C1 segment of cervical spinal cord (tissue), 14 donors: ENCODE measurements around the gene RGS19.

Source experiments
- DNase-seq, 14 donors: peaks; one replicate each; lab custom pipeline; 2025; lab: John Stamatoyannopoulos, UW

RGS19 gene

DNA sequence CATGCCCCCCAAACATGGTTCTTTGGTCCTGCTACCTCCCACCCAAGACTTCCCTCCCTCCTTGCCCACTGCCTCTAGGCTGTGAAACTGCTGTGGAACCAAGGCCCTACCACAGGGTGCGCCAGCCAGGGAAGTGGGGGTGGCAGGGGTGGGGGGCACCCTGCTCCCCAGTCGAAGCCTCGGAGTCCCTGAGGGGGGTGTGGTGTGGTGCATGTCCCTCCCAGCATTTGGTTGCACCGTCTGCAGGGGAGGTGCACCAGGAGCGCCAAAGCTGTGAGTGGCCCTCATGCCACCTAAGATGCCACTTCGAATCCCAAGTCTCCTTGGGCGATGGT is 1.8 kb downstream of the RGS19 start:
- DNase-seq, result no peak

DNA sequence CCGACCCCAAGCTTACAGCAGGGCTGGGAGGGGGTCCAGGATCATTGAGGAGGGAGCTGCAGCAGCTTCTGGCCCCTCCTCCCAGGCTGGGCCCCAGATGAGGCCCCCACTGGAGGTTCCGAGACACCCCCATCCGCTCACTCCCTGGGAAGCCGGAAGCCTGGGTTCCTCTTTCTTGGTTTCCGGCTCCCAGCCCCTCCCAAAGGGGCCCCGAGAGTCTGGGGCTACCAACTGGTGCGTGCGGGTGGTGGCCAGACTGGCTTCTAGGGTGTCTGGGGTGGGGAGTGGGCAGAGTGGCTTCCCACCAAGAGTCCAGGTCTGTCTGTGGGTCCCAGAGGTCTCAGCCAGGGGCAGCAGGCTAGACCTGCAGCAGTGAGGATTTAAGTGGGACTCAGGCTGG is 2.2 kb downstream of the RGS19 start:
- DNase-seq, result peak in 4 of 14 donors; percentile 19 to 54 (median 32)

DNA sequence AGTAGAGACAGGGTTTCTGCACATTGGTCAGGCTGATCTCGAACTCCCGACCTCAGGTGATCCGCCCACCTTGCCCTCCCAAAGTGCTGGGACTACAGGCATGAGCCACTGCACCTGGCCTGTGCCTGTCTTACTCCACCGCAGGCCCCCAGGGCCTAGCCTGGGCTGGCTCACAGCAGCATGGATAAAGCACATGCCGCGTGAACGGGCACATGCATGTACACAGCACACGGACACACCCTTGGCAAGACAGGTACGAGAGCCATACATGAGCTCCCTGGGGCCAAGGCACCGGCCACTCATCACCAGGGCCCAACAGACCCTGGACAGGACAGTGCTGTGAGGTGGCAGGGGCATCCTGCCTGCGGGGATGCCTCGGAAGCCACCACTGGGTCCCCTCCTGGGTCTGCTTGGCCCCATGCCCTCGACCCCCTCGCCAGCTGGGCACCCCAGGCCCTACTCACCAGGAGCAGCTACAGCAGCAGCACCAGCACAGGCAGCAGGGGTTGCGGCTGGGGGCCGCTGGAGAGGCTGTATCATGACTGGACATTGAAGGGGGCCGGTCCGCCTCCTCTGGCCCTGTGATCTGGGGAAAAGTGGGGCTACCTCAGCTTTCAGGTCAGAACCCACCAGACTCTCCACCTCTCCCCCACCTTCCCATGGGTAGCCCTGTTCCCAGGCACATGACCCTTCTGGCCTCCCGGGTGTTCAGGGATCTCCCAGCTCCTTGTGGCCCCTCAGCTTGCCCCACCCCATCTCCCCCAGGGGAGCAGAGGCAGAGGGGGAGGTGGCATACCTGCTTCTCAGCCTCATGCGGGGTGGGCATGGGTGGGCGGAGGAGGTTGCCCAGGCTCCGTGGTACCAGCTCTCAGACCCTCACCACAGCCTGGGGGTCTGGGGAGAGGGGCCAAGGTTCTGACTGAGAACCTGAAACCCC is 3.0 kb downstream of the RGS19 start:
- no peak for DNase-seq

DNA sequence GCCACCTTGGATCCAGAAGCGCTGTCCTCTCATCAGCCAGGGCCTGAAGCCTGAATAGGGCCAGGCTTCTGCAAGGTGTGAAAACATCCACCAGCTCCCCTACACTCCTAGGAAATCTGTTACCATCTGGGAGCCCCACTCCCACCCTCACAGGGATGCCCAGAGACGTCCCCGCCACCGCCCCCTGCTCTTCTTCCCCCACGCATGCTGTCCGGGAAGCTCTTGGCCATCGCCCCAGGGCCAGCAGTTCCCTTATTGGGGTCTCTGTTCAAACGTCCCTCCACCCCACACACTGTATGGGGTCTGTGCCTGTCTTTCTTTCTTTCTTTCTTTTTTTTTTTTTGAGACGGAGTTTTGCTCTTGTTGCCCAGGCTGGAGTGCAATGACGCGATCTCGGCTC is 3.8 kb downstream of the RGS19 start:
- no peak for DNase-seq

DNA sequence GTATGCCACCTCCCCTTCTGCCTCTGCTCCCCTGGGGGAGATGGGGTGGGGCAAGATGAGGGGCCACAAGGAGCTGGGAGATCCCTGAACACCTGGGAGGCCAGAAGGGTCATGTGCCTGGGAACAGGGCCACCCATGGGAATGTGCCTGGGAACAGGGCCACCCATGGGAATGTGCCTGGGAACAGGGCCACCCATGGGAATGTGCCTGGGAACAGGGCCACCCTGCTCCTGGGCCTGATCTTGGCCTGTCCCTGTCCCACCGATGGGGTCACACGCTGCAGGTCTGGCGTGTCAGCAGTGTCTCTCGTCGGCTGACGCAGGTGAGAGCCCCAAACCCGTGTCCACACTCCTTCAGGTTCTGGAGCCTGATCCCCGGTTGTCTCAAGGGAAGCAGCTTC is 4.4 kb downstream of the RGS19 start:
- DNase-seq, result no peak

DNA sequence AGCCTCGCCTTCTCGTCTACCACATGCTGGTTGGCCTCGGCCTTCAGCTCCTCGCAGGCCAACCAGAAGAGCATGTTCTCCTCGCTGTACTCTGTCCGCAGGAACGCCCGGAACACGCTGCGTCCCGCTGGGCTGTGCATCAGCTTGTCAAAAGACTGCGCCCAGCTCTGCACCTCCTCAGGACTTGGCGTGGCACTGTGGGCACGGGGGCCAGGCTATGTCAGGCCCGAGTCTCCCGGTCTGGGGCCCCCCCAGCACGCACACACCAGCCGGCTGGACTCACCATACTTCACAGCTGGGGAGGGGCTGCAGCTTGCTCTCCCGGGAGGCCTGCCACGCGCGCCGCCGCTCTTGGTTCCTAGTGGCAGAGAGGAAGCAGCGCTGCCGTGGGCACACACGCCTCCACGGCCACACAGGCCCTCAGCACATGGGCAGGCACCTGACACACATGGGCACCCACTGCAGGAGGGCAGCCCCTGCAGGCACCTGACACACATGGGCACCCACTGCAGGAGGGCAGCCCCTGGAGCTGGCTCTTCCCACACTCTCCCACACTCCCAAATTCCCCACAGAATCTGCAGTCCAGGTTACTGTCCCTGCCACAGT is 5.0 kb downstream of the RGS19 start:
- no peak for DNase-seq

DNA sequence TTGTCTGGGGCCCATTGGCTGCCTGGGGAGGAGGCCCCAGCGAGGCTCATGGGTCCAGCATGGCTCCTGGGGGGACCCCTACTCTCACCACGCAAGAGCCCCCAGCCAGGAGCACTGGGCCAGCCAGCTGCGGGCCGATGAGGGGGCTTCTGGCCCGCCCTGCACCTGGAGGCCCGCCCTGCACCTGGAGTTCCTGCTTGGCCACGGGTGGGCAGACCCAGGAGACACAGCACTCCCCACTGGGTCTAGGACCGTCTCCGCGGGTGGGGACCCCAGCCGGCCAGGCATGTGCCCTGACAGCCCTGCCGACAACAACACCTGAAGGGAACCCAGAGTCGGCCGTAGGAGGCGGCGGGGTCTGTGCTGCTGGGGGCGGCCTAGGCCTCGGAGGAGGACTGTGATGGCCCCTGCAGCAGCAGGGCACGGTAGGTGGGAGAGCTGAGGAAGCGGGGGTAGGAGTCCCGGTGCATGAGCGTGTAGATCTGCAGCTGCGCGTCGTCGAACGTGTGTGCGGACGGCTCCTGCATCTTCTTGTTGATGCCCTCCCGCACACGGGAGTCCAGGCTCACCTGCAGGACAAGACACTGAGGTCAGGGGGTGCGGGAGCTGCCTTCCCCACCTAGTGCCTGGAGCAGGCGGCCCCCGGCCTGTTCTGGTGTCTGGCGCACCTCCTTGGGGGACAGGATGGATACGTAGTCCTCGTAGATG is 5.7 kb downstream of the RGS19 start:
- no peak for DNase-seq

DNA sequence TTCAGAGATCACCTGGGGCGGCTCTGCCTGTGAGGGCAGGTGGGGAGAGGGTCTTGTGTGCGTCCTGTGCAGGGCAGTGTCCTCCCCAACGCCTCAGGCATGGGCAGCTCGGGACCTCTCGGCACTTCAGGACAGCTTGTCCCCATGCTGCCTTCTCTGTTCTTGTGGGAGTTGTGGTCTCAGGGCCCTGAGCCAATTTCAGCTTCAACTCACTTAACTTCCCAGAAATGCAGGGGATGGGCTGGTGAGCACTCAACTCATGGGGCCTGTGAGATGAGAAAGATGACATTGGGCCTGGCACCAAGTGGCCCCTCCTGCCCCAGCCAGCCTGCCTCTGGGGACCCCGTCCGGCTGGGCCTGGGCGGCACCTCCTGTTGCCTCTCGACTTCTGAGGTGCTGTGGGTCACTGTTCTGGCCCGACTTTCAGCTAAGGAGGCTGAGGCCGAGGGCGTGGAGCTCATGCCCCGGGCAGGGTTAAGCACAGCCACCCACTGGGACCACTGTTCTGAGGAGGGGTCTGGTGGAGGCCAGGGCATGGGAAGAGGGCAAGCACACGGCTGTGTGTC is 6.7 kb downstream of the RGS19 start:
- DNase-seq, result no peak

DNA sequence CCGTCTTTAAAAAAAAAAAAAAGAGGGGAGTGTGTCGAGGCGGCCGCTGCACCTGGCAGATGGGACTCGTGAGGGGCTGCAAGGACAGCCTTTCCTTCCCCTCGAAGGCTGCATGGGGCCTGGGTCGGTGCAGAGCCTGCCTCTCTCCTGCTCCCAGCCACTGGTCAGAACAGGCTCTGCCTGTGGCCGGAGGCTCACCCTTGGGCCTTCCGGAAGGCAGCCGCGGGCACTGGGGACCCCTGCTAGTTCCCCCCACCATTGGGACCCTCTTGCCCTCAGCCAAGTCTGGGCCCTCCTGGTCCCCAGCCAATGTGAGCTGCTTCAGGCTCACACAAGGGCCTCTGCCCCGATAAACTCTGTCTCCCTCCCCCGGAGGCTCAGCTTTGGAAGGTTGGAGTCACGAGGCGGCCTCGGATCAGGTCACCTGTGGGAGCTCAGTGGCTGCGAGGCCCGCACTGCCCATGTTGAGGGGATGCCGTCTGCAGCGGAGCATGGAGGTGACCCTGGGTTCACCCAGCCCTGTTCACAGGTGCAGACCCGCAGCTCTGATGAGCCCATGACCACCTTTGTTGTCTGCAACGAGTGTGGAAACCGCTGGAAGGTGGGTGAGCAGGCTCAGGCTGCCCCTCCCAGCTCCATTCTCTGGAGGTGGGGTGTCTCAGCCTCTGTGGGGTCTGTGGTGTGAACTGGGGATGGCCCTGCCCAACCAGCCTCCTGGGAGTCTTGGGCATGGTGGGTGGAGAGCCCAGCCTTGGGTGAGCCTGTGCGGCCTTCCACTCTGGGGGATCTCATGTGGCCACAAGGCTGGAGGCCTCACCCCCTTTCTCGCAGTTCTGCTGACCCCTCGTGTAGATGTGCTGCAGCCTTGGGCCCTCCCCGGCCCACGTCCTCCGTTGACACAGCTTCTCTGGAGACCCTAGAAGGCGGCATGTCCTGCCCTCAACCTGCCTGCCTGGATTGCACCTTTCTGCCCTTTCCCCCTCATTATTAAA is 7.7 kb downstream of the RGS19 start:
- no peak for DNase-seq

DNA sequence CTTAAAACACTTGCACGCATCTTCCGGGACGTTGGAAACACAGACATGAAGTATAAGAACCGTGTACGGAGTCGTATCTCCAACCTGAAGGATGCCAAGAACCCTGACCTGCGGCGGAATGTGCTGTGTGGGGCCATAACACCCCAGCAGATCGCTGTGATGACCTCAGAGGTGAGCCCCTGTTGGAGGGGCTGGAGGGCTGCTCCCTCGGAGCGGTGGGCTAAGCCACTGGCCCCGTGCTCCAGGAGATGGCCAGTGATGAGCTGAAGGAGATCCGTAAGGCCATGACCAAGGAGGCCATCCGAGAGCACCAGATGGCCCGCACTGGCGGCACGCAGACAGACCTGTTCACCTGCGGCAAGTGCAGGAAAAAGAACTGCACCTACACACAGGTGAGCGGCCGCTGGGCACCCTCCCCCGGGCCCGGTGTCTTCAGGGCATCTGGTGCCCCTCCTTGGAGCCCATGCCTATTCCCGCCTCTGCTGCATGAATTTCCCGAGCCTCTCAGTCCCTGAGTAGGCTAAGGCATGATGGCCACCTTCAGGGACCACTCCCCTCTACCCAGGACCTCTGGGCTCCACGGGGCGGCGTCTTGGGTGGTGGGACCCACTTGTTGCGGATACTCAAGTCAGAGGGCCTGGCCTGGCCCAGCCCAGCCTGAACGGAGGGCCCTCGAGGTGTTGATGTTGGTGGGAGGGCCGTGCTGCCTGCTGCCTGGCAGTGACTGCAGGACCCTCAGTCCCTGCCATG is 8.9 kb downstream of the RGS19 start:
- no peak for DNase-seq

DNA sequence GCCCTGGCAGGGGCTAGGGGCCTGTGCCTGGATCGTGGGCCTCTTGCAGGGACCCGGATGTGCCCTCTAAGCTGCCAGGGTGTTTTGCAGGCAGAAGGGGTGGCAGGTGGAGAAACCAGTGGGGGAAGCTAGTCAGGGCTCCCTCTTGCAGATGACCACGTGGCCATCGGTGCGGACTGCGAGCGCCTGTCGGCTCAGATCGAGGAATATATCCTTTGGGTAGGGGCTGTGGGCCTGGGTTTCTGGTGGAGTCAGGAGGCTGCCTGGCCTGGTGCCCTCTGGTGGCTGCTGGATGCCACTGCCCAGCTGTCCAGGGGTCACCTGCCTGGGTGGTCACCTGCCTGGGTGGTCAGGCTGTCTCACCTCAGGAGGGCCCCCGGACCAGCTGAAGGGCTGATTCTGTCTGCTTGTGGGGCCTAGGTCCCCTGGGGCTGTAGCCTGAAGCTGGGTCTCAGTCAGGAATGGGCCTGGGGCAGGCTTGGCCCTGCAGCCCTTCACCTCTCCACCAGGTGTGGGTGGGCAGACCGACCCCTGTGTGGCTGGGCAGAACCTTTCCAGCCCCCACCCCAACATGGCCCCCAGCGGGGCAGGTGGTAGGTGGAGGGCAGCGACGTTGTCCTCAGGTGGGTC is 9.6 kb downstream of the RGS19 start:
- peak in 1 of 14 donors; percentile 13 for DNase-seq

DNA sequence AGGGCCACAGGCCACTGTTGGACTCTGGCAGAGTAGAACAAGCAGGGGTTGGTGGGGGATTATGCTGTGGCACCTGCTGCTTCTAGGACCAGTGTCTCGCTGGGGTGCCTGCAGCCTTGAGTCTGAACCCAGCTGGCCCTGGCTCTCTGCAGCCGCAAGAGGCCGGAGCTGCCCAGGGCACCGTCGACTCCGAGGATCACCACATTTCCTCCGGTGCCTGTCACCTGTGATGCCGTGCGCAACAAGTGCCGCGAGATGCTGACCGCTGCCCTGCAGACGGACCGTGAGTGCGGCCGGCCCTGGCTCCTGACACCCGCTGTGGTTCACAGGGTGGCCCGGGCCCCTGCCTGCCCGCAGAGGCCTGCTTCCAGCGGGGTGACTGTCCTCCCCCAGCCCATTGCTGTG is 10.1 kb downstream of the RGS19 start:
- DNase-seq, result no peak

DNA sequence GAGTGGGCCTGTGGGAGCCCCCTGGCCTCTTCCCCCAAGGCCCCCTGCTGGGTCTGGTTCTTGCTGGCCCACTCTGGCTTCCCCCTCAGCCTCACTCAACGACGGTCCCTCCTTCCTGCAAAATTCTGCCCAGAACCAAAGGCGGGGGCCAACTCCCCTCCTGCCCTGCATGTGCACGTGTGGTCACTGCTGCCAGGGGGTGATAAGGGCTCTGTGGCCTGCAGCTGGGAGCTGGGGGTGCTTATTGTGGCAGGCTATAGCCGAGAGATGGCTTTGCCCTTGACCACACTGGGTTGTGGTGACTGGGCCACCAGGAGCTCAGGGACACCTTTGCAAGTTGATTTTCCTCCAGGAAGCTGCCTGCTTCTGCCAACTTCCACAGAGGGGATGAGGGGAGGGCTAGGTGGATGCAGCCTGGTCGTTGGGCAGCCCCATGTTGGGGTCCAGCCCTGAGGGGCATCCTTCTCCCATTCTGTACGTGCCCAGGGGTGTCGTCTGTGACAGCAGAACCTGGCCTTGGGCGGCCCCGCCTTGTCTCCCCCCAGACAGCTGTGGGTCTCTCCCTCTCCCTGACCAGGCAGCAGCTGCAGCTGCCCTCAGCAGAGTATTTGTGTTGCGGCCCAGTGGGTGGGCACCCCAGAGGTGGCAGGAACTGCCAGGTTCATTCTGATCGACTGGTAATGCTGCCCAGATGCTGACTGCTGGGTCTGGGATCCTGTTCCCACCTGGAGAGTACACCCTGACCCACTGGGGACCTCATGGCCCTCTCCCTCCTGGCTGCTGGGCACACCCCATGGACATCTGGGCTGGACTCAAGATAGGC is 10.7 kb downstream of the RGS19 start:
- DNase-seq, result no peak

DNA sequence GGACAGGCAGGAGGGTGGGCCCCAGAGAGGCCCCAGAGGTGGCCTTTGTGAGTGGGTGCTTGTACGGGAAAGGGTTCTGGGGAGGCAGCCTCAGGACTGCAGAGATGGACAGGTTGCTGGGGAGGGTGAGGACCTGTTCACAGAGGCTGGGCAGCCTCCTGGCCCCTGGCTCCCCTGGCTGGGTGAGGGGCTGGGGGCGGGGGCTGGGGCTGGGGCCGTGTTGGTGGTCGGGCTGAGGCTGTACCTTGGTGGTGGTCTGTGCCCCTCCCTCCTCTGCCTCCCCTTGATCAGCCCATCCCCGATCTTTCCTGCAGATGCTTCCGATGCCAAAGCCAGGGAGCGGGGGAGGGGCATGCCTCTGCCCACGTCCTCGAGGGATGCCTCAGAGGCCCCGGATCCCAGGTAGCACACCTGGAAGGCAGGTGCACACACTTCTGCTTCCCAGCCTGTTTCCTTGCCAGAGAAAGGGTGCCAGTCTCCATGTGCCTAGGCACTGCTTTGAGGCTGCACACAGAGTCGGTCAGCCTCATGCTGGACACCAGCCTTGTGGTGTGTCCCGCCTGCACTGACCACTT is 11.5 kb downstream of the RGS19 start:
- DNase-seq, result no peak

DNA sequence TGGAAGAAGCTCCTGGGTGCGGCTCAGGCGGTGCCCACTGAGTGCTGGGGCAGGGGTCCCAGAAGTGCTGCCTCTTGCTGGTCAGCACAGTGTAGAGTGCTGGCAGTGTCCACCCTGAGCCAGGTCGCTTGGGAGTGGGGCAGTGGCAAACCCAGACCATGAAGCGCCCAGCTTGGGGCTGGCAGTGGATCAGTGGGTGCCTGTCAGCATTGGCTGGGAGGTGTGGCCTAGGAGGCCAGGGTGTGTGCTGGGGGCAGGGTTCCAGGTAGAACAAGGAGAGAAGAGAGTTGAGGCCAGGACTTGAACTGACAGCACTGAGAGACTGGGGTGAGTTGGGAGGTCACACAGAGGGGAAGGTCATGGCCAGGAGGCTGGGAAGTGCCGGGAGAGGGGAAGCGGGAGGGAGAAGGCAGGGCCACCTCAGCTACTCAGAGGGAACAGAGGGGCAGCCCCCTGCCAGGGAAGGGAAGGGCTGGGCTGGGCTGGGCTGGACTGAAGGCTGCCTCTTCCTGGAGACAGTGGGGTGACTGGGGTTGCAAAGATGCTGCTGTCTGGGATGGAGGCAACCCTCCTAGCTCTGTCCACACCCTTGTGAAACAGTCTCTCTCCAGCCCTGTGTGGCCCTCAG is 12.2 kb downstream of the RGS19 start:
- DNase-seq, result no peak

DNA sequence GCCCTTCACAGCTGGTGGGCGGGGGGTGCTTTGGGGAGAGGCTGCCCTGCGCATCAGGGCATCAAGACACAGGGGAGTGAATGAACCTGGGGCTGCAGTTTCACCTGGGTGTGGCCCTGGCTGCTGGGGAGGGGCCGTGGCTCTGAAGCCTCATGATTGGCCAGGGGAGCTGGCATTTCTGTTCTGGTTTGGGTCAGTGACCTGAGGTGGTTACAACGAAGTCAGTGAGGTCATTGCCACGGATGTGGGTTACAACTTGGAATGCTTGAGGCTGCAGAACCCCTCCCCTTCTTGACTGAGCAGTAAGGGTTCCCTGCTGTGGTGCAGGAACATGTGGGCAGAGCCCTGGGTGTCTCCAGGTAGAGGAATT is 13.4 kb downstream of the RGS19 start:
- DNase-seq, result no peak

DNA sequence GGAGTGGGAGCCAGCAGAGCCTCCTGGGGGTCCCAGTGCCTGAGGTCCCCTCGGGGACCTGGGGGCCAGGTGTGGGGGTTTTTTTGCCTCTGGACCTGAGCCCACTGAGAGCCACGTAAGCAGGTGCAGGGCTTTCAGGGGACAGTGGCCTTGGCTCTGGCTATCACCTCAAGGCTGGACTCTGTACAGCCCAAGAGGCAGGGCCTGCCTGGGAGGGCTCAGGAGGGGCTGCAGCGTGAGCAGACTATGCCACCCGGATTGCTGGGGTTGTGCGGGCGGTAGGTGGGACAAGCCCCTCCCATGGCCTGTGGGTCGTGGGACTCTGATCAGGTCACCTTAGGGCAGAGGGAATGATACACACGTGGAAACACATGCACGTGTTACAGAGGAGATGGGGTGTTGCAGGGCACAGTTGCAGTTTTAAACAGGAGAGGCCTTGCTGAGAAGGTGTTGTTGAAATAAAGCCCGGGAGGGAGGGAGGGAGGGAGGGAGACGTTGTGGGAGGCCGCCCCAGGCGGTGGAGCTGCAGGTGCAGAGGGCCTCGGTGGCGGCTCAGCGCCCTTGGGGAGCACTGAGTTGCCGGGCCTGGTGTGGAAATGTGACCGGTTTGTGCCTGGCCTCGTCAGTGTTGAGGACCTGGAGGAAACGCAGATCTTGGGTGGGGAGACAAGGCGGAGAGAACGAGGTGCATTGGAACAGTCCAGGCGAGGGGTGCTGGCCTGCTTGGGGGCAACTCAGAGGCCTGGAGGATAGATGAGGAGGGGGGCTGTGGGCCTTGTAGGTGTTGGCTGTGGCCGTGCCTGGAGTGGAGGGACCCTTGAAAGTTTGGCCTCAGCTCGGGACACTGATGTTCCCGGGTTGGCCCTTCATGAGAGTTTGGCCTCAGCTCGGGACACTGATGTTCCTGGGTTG is 14.0 kb downstream of the RGS19 start:
- no peak for DNase-seq
